Parathyroid adenoma (tissue), 2 donors: ENCODE data around the gene PRLHR.

Source experiments
- H2AFZ ChIP-seq: fragments of 300-600 bp; sonication (generic); one replicate; pipeline ENCODE4 v1.7.0; 2017; ENCODE audit warnings: antibody characterized with exemption, mild to moderate bottlenecking
- H3K27ac ChIP-seq: fragments of 300-600 bp; sonication (generic); one replicate; pipeline ENCODE4 v1.7.0; 2017
- H3K27me3 ChIP-seq: fragments of 300-600 bp; sonication (generic); one replicate; pipeline ENCODE4 v1.7.0; 2017; ENCODE audit warnings: low read length; ENCODE audit not compliant: control insufficient read depth, insufficient read depth
- H3K36me3 ChIP-seq: fragments of 300-600 bp; sonication (generic); one replicate; pipeline ENCODE4 v1.7.0; 2017; ENCODE audit warnings: low read length; ENCODE audit not compliant: control insufficient read depth, insufficient read depth
- H3K4me1 ChIP-seq: fragments of 300-600 bp; sonication (generic); one replicate; pipeline ENCODE4 v1.7.0; 2017; ENCODE audit warnings: control low read depth
- H3K4me2 ChIP-seq: fragments of 300-600 bp; sonication (generic); one replicate; pipeline ENCODE4 v1.7.0; 2017; ENCODE audit warnings: low read length
- H3K4me3 ChIP-seq: fragments of 300-600 bp; sonication (generic); one replicate; pipeline ENCODE4 v1.7.0; 2017; ENCODE audit warnings: low read depth, low read length
- H3K79me2 ChIP-seq: fragments of 300-600 bp; sonication (generic); one replicate; pipeline ENCODE4 v1.7.0; 2017; ENCODE audit warnings: control low read depth
- H3K9ac ChIP-seq: fragments of 300-600 bp; sonication (generic); one replicate; pipeline ENCODE4 v1.7.0; 2017; ENCODE audit warnings: mild to moderate bottlenecking
- H3K9me3 ChIP-seq: fragments of 300-600 bp; sonication (generic); one replicate; pipeline ENCODE4 v1.7.0; 2017; ENCODE audit warnings: low read length; ENCODE audit not compliant: control insufficient read depth
- TF ChIP-seq, protein P1 (sequence below): fragments of 300-600 bp; sonication (generic); IDR thresholded peaks from one replicate; pipeline ENCODE4 v1.7.0; 2017; ENCODE audit warnings: antibody characterized with exemption, mild to moderate bottlenecking
- donor health status: primary hyperparathyroidism.

Gene PRLHR

DNA sequence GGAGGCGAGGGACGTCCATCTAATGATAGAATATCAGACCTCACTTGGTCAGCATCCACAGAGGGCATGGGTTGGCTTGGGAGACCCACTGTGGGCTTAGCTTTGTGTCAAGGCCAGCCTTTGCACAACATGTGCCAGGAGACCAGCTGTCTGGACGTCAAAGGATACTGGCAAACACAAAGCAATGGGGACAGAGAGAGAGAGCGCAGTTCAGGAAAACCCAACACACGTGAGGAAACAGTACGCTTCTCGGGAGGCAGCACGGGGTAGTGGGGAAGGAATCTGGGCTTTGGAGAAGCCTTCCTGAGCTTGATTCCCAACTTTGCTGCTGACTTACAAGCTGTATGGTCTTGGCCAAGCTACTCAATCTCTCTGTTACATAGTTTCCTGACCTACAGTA, 14.7 kb downstream of the PRLHR start:
- Histone ChIP-seq H3K9me3 (no peaks in the 10 kb centered on the region), H3K9ac (no peak overlapping the region), H3K4me1 (no peaks in the 10 kb centered on the region), H3K36me3 (no peaks in the 10 kb centered on the region), H3K4me3 (no peak overlapping the region), H3K27me3 (no peaks in the 10 kb centered on the region), H2AFZ (no peak overlapping the region), H3K27ac (no peak overlapping the region), H3K79me2 (no peaks in the 10 kb centered on the region), H3K4me2 (no peak overlapping the region)
- TF ChIP-seq, protein P1, sequence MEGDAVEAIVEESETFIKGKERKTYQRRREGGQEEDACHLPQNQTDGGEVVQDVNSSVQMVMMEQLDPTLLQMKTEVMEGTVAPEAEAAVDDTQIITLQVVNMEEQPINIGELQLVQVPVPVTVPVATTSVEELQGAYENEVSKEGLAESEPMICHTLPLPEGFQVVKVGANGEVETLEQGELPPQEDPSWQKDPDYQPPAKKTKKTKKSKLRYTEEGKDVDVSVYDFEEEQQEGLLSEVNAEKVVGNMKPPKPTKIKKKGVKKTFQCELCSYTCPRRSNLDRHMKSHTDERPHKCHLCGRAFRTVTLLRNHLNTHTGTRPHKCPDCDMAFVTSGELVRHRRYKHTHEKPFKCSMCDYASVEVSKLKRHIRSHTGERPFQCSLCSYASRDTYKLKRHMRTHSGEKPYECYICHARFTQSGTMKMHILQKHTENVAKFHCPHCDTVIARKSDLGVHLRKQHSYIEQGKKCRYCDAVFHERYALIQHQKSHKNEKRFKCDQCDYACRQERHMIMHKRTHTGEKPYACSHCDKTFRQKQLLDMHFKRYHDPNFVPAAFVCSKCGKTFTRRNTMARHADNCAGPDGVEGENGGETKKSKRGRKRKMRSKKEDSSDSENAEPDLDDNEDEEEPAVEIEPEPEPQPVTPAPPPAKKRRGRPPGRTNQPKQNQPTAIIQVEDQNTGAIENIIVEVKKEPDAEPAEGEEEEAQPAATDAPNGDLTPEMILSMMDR = no peak

DNA sequence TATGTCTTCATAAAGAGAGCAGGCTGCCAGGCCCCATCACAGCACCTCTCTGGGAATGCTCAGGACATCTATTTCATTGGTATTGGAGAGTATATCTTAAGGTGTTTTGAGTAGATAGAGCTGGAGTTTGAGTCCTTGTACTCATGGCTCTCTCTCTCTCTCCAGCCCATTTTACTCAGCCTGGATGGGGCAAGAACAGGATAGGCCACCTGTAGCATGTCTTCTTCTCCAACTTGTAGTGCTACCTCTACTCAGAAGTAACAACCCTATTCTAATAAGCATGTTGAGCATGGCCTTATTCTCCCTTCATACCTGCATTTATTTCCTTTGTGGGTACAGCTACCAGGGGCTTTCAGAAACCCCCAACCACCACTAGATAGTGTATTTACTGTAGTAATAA, 21.9 kb downstream of the PRLHR start:
- H3K9me3 ChIP-seq = no peaks in the 10 kb centered on the region
- TF ChIP-seq, protein P1 = no peak

DNA sequence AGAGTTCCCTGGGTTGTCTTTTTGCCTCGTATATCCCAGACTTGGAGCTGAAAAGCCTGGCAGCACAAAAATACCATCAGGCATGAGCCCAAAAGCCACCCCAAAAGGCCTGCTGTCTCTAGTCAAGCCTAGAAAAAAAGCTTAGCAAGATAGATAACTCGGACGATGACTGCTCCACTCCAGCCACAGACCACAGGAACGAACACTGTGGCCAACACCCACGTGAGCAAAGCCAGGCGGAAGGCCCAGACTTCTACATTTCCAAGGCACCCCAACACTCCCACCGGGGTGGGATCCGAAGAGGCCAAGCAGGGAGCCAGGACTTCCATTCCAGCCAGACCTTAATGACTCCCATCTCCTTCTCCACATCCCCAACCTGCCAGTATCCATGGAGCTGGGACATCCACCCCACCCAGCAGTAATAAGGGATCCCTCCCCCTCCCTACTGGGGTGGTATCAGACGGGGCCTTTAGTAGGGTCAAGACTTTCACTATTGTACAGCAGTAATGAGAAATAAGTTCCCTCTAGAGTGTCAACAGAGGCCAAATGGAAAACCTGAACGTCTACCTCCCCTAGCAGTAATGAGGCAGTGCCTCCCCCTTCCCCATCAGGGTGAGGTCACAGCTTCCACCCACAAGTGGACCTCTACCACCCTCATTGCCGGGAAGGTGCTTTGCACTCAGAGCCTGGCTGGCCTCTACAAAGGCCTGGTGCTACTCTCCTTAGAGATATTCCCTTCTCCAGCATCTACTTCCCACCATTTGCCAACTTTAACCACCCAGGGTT, 23.0 kb downstream of the PRLHR start:
- Histone ChIP-seq H3K4me2 (no peak overlapping the region), H3K4me1 (no peaks in the 10 kb centered on the region), H3K27ac (no peak overlapping the region), H3K9ac (no peak overlapping the region), H2AFZ (no peak overlapping the region), H3K27me3 (no peaks in the 10 kb centered on the region), H3K4me3 (no peak overlapping the region), H3K79me2 (no peaks in the 10 kb centered on the region), H3K9me3 (no peaks in the 10 kb centered on the region), H3K36me3 (no peaks in the 10 kb centered on the region)
- TF ChIP-seq, protein P1 = no peak

More for the DNA sequence above, 21.9 kb downstream of the PRLHR start:
- Histone ChIP-seq H3K9ac (no peak overlapping the region), H3K4me1 (no peaks in the 10 kb centered on the region), H2AFZ (no peak overlapping the region), H3K27ac (no peak overlapping the region), H3K4me2 (no peak overlapping the region), H3K79me2 (no peaks in the 10 kb centered on the region), H3K36me3 (no peaks in the 10 kb centered on the region), H3K4me3 (no peak overlapping the region), H3K27me3 (no peaks in the 10 kb centered on the region)

DNA sequence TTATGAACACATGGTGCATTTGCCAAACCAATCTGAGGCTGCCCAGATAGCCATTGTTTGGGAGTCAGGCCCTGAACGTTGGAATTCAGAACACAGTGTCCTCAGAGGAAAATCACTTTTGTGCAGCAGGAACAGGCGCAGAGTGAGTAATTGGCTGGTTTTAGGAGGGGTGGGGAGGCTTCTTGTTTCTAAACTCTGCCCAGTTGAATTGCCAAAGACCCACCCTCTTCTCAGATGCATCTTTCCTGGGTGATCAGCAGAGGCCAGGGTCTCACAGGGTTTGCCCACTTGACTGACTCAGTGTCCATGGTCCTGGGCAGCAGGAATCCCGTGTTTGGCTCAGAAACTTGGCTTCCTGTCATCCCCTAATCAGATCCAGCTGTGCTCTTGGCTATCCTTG, 24.3 kb downstream of the PRLHR start:
- Histone ChIP-seq H3K27ac (no peak overlapping the region), H2AFZ (no peak overlapping the region), H3K4me1 (no peaks in the 10 kb centered on the region), H3K79me2 (no peaks in the 10 kb centered on the region), H3K4me3 (no peak overlapping the region), H3K9me3 (no peaks in the 10 kb centered on the region), H3K4me2 (no peak overlapping the region), H3K9ac (no peak overlapping the region), H3K27me3 (no peaks in the 10 kb centered on the region), H3K36me3 (no peaks in the 10 kb centered on the region)
- TF ChIP-seq, protein P1 = no peak

DNA sequence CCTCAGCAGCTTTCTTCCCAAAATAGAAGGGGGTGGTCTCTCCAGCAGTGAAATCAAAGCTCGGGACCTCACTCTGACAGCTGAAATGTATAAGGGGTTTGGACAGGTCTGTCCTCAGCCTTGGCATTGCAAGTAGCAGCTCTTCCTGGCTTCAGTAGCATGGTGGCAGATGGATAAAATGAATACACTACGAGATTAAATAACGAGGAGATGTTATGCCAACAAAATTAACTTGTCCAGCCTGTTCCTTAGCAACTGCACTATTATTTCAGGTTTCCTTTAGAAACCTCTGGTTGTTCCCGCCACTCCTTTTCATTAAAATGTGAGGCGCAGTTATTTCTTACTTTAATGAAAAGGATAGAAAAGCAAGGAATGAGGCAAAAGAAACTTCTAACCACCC, 24.9 kb downstream of the PRLHR start:
- no peaks in the 10 kb centered on the region for H3K36me3 ChIP-seq
- no peak overlapping the region for H3K4me2 ChIP-seq
- no peaks in the 10 kb centered on the region for H3K79me2 ChIP-seq
- TF ChIP-seq, protein P1 = no peak
- H2AFZ ChIP-seq = no peak overlapping the region
- no peak overlapping the region for H3K4me3 ChIP-seq
- no peaks in the 10 kb centered on the region for H3K4me1 ChIP-seq
- H3K27me3 ChIP-seq = no peaks in the 10 kb centered on the region
- no peak overlapping the region for H3K27ac ChIP-seq
- H3K9ac ChIP-seq = no peak overlapping the region
- H3K9me3 ChIP-seq = no peaks in the 10 kb centered on the region
